GM23248 (cell line): ENCODE measurements around the gene S100A1.

Source experiments
- EZH2 ChIP-seq: fragments of 200-600 bp; sonication (generic); IDR thresholded peaks from 2 replicates; pipeline ENCODE4 v1.6.1; 2018; ENCODE audit warnings: antibody characterized with exemption, mild to moderate bottlenecking; ENCODE audit not compliant: insufficient read depth, poor library complexity, severe bottlenecking
- EZH2phosphoT487 ChIP-seq: fragments of 200-600 bp; sonication (generic); IDR thresholded peaks from 2 replicates; pipeline ENCODE4 v1.6.1; 2018; ENCODE audit warnings: antibody characterized with exemption, moderate library complexity, mild to moderate bottlenecking, low read depth; ENCODE audit not compliant: insufficient read depth

- TF ChIP-seq EZH2 (no peak), EZH2phosphoT487 (no peak)
These were observed 21.6 kb downstream of the S100A1 start for GRCh38 chr1:153649863-153650235.
